NK-92 (cell line): ENCODE data around the gene CFAP77.

Experiments
- DNase-seq: peaks from one replicate; lab custom pipeline; 2025; ENCODE audit not compliant: unreplicated experiment; lab: John Stamatoyannopoulos, UW

The CFAP77 gene

DNA sequence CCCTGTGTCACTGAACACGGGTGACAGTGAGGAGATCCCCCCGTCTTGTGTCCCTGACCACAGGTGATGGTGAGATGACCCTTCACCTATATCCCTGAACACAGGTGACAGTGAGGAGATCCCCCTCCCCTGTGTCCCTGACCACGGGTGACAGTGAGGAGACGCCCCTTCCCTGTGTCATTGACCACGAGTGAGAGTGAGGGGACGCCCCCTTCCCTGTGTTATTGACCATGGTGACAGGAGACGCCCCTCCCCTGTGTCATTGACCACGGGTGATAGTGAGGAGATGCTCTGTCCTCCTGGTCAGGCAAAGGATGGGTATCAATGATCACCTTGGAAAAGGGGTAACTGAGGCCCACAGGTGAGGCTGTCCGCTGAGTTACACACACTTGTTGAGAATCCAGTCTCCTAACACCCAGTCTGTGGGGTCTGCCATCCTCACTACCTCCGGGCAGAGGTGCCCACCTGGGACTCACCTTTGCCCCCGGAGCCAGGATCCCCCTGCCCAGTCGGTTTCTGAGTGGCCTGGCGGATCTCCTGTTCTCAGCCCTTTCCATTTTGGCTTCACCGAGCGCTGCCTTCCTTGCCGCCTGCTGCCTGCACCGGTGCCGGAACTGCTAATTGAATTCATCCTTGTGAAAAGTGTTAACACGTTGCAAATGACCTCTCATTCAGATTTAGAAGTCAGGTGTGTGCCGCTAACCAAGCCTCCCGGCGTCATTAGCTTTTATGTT is 104.2 kb downstream of the CFAP77 start:
- DNase-seq: no peak

DNA sequence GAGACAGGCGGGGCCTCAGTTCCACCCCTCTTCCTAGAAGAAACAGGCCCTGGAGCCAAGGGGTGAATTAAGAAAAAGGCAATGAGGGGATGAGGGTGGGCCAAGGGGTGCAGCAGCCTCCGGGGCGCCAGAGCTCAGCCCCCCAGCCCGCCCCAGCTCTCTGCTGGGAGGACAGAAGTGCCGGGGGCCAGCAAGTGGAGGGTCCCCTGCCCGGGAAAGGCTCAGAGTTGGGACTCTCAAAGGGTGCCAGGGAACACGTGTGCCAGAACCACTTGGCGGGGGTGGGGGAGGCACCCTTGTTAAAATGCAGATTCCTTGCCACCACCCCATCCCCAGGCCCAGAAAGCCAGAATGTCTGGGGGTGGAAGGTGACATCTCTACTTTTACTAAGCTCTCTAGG is 104.8 kb downstream of the CFAP77 start:
- no peak for DNase-seq

DNA sequence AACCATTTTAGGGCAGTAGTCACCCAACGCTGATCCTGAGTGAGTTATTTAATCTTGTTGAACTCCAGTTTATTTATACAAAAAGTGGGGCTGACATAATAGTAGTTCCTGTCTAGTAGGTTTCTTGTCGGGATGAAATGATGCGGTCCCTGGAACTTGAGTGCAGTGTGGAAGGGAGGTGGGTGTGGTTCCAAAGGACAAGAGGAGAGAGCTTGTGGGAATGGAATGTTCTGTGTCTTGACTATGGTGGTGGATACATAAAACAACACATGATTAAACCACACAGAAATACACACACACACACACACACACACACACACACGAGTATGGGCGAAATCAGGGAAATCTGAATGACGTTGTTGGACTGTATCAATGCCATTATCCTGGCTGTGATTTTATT is 106.3 kb downstream of the CFAP77 start:
- no peak for DNase-seq

DNA sequence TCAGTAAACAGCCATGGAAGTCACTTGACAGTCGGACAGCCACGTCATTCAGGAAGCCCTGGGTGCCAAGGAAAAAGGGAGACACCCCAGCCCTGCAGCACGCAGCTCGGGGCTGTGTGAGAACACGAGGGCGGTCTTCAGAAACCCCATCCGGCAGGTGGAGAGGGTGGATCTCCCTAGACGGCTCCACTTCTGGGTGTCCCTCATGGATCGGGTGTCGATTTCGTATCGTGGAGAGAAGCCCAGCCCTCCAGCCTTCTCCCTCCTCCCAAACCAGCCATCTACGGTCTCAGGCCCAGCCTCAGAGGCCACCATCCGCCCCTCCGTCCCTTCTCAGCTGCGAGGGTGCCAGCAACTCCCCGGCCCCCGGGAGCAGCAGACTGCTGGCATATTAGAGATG is 106.9 kb downstream of the CFAP77 start:
- DNase-seq: no peak

DNA sequence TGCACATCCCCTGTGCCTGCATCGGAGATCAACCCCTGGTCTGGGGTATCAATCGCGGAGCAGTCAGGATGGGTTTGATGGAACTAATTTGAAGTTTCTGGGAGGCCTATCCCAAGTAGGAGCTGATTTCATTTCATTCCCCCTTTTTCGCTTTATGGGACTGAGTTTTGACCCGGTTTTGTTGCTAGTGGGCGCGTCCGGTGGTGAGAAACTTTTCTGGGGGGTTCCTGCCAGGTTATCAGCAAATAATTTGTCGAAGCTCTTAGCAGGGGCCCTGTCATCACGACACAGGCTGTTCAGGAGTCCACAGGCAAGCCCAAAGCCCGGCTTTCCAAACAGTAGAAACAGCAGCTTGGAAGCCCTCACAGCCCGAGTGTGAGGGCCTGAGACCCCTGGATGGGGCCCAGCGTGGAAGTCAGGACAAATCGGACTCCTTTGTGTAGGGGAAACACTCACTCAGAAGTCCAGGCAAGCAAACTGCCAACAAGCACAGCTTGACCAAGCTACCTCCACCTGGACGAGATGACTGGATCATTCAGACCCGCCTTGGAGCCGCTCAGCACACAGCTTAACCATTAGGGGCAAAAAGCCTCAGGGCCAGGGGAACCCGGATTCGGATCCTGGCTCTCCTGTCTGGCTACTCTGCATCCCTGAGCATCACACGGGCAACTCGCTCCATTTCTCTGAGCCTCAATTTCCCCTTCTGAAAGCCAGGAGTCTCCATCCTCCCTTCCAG is 108.0 kb downstream of the CFAP77 start:
- no peak for DNase-seq

DNA sequence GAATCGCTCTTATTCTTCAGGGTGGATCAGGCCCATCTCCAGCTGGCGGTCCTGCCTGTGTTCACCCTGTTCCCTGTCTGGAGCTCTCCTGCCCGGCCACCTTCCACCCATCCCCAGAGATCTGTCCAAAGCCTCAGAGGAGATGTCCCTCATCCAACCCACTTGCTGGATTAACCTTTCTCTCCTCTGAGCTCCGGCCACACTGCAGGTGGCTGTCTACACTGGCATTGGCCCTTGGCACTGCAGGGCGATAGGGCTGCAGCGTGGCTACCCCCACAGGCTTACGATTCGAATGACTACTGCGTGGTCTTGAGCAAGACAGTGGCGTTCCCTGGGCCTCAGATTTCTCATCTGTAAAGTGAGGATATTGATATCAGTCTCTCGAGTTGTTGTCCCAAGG is 108.6 kb downstream of the CFAP77 start:
- no peak for DNase-seq

DNA sequence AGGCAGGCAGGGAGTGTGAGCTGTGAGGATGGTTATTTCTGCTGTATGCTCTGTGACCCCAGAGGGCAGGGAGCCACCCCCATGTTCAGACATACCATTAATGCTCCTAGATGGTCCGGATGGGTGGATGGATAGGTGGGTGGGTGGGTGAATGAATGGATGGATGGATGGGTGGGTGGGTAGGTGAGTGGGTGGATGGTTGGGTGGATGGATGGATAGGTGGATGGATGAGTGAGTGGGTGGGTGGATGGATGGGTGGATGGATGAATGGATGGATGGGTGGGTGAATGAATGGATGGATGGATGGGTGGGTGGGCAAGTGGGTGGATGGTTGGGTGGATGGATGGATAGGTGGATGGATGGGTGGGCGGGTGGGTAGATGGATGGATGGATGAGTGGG is 109.0 kb downstream of the CFAP77 start:
- no peak for DNase-seq

DNA sequence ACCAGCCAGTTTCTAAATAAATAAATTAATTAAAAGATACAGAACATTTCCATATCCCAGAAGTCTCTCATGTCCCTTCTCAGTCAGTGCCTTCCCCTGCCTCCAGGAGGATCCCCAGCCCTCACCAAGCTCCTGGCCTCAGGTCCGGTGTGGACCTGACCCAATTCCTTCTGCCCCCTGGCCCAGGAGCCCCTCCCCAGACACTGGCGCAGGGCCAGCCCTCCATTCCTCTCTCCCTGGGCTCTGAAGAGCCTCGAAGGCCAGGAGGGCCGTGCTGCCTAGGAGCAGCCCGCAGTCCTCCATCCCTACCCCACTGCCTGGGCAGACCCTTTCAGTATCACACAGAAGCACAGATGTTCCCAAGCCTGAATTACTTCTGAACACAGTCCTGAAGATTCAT is 110.6 kb downstream of the CFAP77 start:
- DNase-seq: no peak

DNA sequence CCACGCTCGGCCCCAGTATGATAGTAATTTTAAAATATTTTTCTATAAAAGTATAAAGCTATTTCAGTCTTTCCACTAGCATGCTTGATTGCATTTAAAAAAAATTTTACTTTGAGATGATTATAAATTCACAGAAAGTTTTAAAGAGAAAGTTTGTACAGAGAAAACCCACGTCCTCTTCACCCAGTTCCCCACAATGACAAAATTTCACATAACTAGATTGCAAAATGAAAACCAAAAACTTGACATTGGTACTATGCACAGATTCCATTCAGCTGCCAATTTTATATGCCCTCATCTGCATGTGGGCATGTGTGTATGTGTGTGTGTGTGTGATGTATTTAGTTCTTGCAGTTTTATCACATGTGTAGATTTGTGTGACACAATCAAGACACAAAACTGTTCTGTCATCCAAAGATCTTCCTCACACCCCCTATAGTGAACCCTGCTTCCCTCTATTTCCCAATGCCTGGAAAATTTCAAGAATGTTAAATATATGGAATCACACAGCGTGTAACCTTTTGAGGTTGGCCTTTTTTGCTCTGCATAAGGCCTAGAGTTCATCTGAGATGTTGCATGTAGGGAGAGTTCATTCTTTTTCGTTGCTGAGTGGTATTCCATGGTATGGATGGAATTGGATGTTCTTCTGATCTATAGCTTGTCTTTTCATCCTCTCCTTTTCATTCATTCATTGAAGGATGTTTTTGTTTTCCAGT is 115.5 kb downstream of the CFAP77 start:
- no peak for DNase-seq

DNA sequence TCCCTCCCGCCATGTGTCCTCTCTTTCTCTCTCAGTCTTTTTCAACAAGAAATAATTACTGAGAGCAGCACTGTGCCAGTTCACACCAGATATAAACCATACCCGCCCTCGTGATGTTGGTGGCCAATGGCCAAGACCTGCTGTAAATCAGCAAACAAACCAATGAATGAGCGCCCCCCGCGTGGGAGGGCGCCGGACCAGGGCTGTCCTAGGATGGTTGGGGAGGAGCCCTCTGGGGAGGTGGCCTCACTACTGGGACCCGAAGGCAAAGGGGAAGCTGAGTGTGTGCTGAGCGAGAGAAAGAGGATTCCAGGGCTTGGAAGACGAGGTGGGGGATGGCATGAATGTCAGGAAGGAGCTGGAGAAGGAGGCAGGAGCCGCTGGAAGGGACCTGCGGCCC is 121.2 kb downstream of the CFAP77 start:
- DNase-seq: no peak

DNA sequence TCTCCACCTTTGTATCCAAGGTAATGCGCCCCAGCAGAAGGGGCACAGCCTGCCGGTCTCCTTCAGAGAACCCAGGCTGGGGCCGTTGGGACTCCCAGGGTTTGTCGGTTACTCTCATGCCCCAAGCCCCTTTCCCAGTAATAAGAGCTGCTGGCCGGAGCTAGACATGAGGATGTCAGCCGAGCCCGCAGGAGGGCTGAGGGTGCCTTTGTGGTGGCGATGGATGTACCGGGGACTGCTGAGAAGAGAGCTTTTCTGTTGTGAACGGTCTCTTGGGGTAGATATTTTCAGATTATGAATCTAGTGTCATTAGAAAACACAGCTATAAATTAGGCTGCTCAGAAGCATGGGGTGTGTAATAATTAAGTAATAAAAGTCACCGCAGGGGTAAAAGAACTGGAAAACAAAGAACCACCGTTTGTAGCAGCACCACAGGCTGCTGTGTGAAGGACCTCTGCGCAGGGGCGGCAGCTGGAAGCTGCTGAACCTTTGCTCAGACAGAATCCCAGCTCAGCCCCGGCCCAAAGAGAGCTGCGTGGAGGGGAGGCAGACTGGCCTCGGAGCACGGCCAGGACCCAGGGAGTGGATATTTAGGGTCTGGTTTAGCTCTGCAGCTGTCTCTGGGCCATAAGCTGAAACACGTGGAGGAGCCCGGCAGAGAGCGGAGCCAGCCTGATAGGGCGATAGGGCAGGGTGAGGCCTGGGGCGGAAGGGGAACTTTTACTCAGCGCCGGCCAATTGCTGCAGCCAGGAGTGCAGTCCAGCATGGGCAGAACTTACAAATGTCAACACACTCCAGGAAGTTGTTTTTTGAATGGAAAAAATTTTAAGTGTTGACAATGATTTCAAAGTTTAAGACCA is 121.9 kb downstream of the CFAP77 start:
- no peak for DNase-seq

DNA sequence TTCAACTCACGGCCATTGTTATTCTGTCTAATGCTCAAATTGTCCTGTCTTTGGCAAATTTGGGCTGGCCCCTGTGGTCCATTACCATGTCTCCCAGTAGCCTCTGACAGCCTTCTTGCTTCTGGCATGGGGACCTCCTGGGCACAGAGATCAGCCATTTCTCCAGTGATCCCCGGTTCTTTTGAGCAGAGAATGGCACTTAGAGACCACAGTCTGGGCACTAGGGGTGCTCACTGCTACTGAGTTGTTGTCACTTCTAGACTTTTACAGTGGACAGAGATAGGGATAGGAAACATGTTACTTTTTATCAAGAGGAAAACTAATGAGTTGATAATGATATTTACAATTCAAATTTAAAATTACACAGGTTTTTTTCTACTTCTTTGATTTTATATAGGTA is 124.8 kb downstream of the CFAP77 start:
- DNase-seq: no peak

DNA sequence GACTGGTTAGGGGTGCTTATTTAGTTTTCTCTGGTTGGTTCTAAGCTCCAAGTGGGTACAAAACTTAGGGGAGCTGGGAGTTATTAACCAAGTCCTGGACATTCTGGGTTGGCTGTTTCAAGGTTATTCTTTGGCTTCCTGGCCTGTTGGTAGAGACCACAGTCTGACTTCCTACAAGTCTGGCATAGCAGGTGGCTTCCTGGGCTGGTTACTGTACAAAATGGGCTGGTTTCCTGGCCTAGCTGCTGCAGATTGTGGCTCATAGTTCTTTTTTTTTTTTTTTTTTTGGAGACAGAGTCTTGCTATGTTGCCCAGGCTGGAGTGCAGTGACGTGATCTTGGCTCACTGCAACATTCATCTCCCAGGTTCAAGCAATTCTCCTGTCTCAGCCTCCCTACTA is 126.1 kb downstream of the CFAP77 start:
- no peak for DNase-seq

DNA sequence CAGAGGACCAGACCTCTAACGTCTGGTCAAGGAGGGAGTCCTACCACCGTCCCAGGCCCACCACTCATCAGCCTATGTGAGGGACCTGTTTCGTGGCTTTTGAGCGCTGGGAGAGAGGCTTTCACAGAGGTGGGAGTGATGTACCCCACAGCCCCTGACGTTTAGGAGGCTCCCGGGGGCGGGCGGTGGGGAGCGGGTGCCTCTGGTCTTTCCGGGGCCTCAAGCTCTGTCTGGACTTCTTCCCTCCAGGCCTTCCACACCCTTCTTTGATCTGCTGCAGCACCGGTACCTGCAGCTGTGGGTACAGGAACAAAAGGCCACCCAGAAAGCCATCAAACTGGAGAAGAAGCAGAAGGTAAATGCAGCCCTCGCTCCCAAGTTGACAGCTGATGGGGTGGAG is 127.3 kb downstream of the CFAP77 start:
- DNase-seq: no peak

DNA sequence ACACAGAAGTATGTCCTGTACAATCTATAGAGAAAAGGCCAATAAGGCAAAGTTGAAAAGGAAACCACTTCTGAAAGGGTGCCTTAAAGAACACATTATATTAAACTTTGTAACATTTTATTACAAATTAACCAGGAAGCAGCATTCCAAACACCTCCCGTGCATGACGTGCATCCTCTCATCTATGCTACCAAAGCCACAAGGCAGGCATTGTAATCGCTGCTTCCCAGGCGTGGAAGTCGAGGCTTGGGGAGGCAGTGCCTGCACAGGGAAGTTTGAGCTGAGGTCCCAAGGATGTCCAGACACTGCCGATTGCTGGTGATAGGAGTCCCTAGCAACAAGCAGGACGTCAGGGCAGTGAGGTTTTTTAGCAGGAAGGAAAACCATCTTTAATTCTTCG is 128.1 kb downstream of the CFAP77 start:
- DNase-seq: no peak

DNA sequence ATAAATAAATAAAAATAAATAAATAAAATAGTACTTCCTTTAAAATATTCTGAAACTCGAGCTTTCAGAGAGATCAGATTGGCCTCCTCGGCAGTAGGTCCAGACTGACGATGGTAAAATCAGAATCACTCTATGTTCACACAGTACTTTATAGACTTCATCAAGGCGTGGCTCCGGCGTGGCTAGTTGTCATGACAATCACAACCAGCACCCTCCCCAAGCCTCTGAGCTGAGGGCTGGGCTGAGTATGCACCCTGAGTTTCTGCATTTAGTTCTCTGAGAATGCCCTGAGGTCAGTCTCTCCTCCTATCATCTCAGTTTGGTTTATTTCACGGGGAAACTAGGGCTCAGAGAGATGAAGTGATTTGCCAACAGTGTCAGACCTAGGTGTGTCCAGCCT is 129.1 kb downstream of the CFAP77 start:
- DNase-seq: no peak

DNA sequence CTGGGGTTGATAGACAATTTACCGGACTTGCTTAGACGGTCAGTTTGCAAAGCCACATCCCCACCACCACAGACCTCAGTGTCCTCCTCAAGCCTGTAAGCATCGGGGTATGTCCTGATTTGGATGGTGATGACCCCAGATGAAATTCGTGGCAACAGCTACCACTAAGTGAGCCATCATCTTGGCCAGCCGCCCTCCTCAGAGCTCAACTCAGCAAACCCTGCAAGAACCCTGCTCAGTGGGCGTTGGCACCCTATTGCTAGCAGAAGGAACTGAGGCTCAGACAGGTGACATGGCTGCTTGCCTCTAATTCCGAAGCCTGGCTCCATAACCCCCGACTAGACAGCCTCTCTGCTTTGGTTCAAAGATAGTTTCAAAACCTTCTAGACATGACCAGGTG is 131.0 kb downstream of the CFAP77 start:
- no peak for DNase-seq

DNA sequence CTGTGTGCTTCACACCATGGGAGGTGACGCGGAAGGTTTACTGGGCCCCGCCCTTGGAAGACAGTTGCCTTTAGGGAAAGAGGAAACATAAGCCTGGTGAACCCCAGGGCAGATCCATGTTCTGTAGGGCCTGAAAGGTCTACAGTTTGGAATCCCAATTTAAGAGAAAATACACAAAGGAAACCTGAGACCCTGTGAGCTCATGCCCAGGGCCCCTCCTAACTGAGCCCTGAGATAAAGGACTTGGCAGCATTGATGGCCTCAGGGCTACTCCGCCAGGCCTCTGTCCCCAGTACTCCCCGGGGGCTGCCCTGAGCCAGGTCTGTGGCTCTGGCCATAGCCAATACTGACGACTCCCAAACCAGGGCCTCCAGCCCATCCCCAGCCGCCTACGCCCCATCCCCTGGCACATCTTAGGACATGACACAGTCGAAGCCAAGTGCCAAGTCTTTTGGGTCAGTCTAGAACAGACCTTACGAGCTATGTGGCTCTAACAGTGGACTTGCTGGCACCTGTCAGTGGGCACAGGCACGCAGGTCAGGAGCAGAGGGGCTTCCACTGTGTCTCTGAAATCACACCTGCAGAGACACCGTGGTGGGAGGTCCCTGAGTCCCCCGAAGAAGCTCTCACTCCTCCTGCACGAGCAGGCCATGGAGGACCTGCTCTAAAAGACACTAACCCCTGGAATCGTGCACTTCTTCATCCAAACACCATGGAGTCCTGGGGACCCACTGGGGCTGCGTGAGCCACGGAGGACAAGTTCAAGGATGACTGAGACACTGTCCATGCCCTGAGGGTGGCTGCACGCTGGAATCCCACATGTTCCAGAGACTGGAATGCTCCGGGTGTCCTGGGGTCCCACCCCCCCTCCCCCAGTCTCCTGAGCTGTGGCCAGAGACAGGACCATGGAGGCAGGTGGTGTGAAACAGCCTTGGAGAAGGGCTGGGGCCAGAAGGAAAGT is 132.1 kb downstream of the CFAP77 start:
- DNase-seq: no peak

DNA sequence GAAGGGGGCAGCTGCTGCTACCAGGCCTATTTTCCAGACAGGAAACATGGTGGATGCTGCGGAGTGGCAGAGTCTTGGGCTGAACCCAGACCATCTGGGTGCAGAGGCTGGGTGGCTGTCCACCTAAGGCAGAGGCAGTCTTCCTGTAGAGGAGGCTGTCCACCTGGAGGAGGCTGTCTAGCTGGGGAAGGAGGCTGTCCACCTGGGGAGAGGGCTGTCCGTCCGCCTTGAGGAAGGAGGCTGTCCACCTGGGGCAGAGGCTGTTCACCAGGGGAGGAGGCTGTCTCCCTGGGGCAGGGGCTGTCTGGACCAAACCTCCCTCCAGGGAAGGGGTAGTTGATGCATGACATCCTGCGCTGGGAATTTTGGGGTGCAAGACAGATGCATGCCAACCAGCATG is 133.2 kb downstream of the CFAP77 start:
- DNase-seq: no peak

DNA sequence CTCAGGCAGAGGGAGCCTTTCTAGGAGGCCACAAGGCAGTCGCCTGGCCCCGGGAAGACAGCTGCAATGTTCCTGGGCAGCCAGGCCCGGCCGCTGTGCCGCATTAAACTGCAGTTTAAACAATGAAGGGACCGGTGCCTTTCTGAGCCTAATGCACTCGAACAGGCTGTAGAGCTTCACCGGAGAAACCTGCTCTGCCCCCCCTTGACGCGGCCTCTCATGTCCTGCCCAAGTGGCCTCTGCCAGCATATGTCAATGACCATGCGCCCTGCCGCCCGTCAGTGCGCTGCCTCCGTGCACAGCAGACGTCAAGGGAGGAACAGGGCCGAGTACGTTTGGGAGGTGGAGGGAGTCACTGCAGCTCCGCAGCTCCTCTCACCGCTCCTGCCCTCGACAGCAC is 133.9 kb downstream of the CFAP77 start:
- DNase-seq: no peak
